Neutrophil (primary cell): ENCODE measurements around the gene SUN1.
"Not testable (repeated sequence)": the region's sequence is repeated elsewhere in the genome, so short reads cannot be mapped to it uniquely, and the experiment has no call there.

Experiments used
- H3K27ac ChIP-seq: fragments of 200-600 bp; sonication (generic); 2 replicates; pipeline ENCODE4 v1.5.1; 2016; ENCODE audit warnings: mild to moderate bottlenecking, moderate library complexity
- H3K27me3 ChIP-seq: fragments of 200-600 bp; sonication (generic); 2 replicates; pipeline ENCODE4 v1.6.0; 2016; ENCODE audit warnings: mild to moderate bottlenecking
- H3K36me3 ChIP-seq: fragments of 200-600 bp; sonication (generic); 2 replicates; pipeline ENCODE4 v1.5.1; 2017
- H3K4me1 ChIP-seq, 2 experiments: fragments of 200-600 bp in 1 of 2; sonication (generic) in 1 of 2; 1 replicate in 1 of 2; 2 replicates in 1 of 2; pipeline versions ENCODE4 v1.5.1 to v1.6.1; 2013 to 2016; ENCODE audit warnings: low read depth in 1 of 2, low read length in 1 of 2, mild to moderate bottlenecking in 1 of 2, moderate library complexity in 1 of 2; ENCODE audit not compliant: control insufficient read depth in 1 of 2, insufficient read depth in 1 of 2
- H3K4me3 ChIP-seq, 2 experiments: fragments of 200-600 bp in 1 of 2; sonication (generic) in 1 of 2; 1 replicate in 1 of 2; 2 replicates in 1 of 2; pipeline ENCODE4 v1.5.1; 2013 to 2016; ENCODE audit warnings: low read depth in 1 of 2, low read length in 1 of 2, mild to moderate bottlenecking in 1 of 2, moderate library complexity in 1 of 2
- H3K9me3 ChIP-seq: fragments of 200-600 bp; sonication (generic); 2 replicates; pipeline ENCODE4 v1.5.1; 2016
- TF ChIP-seq, protein P1 (sequence below): fragments of 200-600 bp; sonication (generic); IDR thresholded peaks from 2 replicates; pipeline ENCODE4 v1.5.1; 2016; ENCODE audit warnings: antibody characterized with exemption

The SUN1 gene

GRCh38 chr7:908159-908581, 75.9 kb downstream of the SUN1 start:
- TF ChIP-seq, protein P1, sequence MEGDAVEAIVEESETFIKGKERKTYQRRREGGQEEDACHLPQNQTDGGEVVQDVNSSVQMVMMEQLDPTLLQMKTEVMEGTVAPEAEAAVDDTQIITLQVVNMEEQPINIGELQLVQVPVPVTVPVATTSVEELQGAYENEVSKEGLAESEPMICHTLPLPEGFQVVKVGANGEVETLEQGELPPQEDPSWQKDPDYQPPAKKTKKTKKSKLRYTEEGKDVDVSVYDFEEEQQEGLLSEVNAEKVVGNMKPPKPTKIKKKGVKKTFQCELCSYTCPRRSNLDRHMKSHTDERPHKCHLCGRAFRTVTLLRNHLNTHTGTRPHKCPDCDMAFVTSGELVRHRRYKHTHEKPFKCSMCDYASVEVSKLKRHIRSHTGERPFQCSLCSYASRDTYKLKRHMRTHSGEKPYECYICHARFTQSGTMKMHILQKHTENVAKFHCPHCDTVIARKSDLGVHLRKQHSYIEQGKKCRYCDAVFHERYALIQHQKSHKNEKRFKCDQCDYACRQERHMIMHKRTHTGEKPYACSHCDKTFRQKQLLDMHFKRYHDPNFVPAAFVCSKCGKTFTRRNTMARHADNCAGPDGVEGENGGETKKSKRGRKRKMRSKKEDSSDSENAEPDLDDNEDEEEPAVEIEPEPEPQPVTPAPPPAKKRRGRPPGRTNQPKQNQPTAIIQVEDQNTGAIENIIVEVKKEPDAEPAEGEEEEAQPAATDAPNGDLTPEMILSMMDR, result no peak
- Histone ChIP-seq H3K9me3 (no peaks in the 10 kb centered on the region), H3K27ac (no peak overlapping the region), H3K36me3 (peaks cover 37% of the 10 kb centered on the region), H3K4me3 (no peak overlapping the region), H3K27me3 (peaks cover 12% of the 10 kb centered on the region), H3K4me1 (peaks cover 25 to 27% of the 10 kb centered on the region in 2 experiments)

DNA sequence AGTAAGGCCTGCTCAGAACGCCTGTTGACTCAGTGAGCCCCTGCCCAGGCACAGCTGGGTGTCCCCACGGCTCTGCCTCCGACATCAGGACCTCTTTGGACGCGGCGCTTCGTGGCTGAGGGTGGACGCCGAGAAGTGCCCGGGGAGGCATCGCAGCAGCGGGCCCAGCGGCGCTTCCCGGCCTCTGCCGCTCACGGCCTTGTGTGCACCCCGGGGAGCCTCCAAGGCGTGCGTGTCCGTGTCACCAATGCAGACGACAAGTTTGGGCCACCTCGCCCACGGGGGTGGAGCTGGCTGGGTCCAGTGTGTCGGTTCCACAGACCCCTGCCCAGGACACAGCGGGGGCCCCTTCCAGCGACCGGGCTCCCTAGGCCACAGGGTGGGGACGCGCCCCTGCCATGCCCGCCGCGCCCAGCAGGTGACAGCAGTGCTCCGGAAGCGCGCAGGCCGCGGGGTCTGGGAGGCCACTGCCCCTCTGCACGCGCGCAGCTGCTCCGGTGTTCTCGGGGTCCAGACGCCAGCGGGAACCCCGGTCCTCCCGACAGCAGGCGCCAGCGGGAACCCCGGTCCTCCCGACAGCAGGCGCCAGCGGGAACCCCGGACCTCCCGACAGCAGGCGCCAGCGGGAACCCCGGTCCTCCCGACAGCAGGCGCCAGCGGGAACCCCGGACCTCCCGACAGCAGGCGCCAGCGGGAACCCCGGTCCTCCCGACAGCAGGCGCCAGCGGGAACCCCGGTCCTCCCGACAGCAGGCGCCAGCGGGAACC, 76.5 kb downstream of the SUN1 start:
- peaks cover 31% of the 10 kb centered on the region for H3K36me3 ChIP-seq
- peak overlapping the region; percentile 15 to 54 for H3K4me3 ChIP-seq
- H3K9me3 ChIP-seq, H3K27ac ChIP-seq: not testable (repeated sequence)
- peaks cover 12% of the 10 kb centered on the region for H3K27me3 ChIP-seq
- H3K4me1 ChIP-seq, result peaks cover 25 to 27% of the 10 kb centered on the region in 2 experiments
- TF ChIP-seq, protein P1, result peak; percentile 69

GRCh38 chr7:909358-910329, 77.4 kb downstream of the SUN1 start:
- H3K4me3 ChIP-seq, result peak overlapping the region; percentile 37 to 54
- no peaks in the 10 kb centered on the region for H3K9me3 ChIP-seq
- peaks cover 25 to 27% of the 10 kb centered on the region in 2 experiments for H3K4me1 ChIP-seq
- peak overlapping the region; percentile 71 for H3K27ac ChIP-seq
- TF ChIP-seq, protein P1, result no peak
- peaks cover 23% of the 10 kb centered on the region for H3K36me3 ChIP-seq
- H3K27me3 ChIP-seq, result peaks cover 12% of the 10 kb centered on the region

GRCh38 chr7:910441-910861, 78.2 kb downstream of the SUN1 start:
- H3K27me3 ChIP-seq, result peaks cover 12% of the 10 kb centered on the region
- peaks cover 25% of the 10 kb centered on the region for H3K36me3 ChIP-seq
- H3K4me3 ChIP-seq, result peak overlapping the region in 1 of 2 experiments; percentile 54
- H3K9me3 ChIP-seq, result no peaks in the 10 kb centered on the region
- TF ChIP-seq, protein P1, result no peak
- peak overlapping the region; percentile 71 for H3K27ac ChIP-seq
- peaks cover 25 to 27% of the 10 kb centered on the region in 2 experiments for H3K4me1 ChIP-seq

GRCh38 chr7:910931-911431, 78.7 kb downstream of the SUN1 start:
- peaks cover 25 to 27% of the 10 kb centered on the region in 2 experiments for H3K4me1 ChIP-seq
- TF ChIP-seq, protein P1, result no peak
- peaks cover 12% of the 10 kb centered on the region for H3K27me3 ChIP-seq
- H3K9me3 ChIP-seq, result no peaks in the 10 kb centered on the region
- peak overlapping the region; percentile 71 for H3K27ac ChIP-seq
- peaks cover 30% of the 10 kb centered on the region for H3K36me3 ChIP-seq
- no peak overlapping the region for H3K4me3 ChIP-seq
